NCI-H1105 treated with DMSO at 0.1 percent for 48 hours (cell line): ENCODE data around the gene NELL1.

ENCODE experiments used
- DNase-seq: peaks from one replicate; lab custom pipeline; 2025; lab: John Stamatoyannopoulos, UW

The NELL1 gene

GRCh38 chr11:21343204-21343603, 673.8 kb downstream of the NELL1 start:
- DNase-seq, result no peak

GRCh38 chr11:21346361-21346760, 677.0 kb downstream of the NELL1 start:
- no peak for DNase-seq

GRCh38 chr11:21350613-21351012, 681.2 kb downstream of the NELL1 start:
- DNase-seq, result no peak

- DNase-seq, result no peak
Observed at GRCh38 chr11:21353425-21353824, 684.0 kb downstream of the NELL1 start.

GRCh38 chr11:21364866-21365624, 695.7 kb downstream of the NELL1 start:
- DNase-seq, result no peak

GRCh38 chr11:21369947-21370346, 700.6 kb downstream of the NELL1 start:
- no peak for DNase-seq

- DNase-seq, result no peak
Observed at GRCh38 chr11:21371044-21371443, 701.7 kb downstream of the NELL1 start.

GRCh38 chr11:21372672-21373071, 703.3 kb downstream of the NELL1 start:
- no peak for DNase-seq

- no peak for DNase-seq
Observed at GRCh38 chr11:21374376-21374775, 705.0 kb downstream of the NELL1 start.

- DNase-seq, result no peak
Observed at GRCh38 chr11:21385669-21386440, 716.5 kb downstream of the NELL1 start.

- no peak for DNase-seq
Observed at GRCh38 chr11:21390430-21390829, 721.0 kb downstream of the NELL1 start.

- DNase-seq, result no peak
Observed at GRCh38 chr11:21396342-21397008, 727.1 kb downstream of the NELL1 start.

GRCh38 chr11:21398195-21398594, 728.8 kb downstream of the NELL1 start:
- no peak for DNase-seq

- no peak for DNase-seq
Observed at GRCh38 chr11:21401496-21401895, 732.1 kb downstream of the NELL1 start.

- no peak for DNase-seq
Observed at GRCh38 chr11:21402274-21402673, 732.9 kb downstream of the NELL1 start.

GRCh38 chr11:21403069-21403468, 733.7 kb downstream of the NELL1 start:
- DNase-seq, result no peak

- DNase-seq, result no peak
Observed at GRCh38 chr11:21405422-21405821, 736.0 kb downstream of the NELL1 start.

GRCh38 chr11:21410513-21410912, 741.1 kb downstream of the NELL1 start:
- no peak for DNase-seq

- DNase-seq, result no peak
Observed at GRCh38 chr11:21411104-21411503, 741.7 kb downstream of the NELL1 start.

- DNase-seq, result no peak
Observed at GRCh38 chr11:21411597-21411996, 742.2 kb downstream of the NELL1 start.

- no peak for DNase-seq
Observed at GRCh38 chr11:21412652-21413383, 743.4 kb downstream of the NELL1 start.

- DNase-seq, result no peak
Observed at GRCh38 chr11:21414953-21415352, 745.6 kb downstream of the NELL1 start.
